Activated CD8-positive, alpha-beta memory T cell treated with anti-CD3 and anti-CD28 coated beads, Interleukin-2, amount 50 U/mL, for 24 hours (primary cell): Measurements from ENCODE around the gene SIDT2.

Experiments used
- DNase-seq: peaks from one replicate; pipeline ENCODE4 v3.0.0-alpha.2; 2020; ENCODE audit errors: extremely low read depth

SIDT2 gene

DNA sequence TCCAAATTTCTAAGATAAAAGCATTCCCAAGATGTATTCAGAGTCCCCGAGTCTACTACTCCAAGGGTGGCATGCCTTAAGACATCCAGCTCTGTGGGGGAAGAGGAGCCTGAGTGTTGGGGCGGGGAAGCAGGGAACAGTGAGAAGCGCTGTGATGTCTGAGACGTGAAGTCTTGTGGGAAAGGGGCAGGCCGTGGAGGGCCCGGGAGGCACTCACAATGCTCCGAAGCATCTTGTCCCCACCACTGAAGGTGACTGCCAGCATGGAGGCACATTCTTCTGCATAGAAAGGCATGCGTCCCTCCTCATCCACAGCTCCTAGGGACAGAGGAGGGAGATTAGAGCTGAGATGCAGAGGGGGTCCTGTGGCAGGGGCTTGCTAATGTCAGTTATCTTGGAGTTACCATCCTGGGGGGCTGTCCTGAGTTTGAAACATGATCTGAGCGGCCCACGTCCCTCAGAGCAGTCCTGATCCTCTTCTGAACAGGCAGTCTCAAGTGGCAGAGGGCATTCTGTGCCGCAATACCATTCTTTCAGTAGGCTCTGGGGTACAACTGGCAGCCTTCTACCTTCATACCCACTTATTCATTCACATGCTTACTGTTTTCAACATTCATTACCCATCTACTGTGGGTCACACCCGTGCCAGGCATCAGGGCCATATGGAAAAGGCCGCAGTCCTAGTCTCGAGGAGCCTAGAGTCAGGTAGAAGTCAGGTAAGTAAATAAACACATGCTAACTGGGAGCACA is 44.6 kb downstream of the SIDT2 start:
- no peak for DNase-seq

DNA sequence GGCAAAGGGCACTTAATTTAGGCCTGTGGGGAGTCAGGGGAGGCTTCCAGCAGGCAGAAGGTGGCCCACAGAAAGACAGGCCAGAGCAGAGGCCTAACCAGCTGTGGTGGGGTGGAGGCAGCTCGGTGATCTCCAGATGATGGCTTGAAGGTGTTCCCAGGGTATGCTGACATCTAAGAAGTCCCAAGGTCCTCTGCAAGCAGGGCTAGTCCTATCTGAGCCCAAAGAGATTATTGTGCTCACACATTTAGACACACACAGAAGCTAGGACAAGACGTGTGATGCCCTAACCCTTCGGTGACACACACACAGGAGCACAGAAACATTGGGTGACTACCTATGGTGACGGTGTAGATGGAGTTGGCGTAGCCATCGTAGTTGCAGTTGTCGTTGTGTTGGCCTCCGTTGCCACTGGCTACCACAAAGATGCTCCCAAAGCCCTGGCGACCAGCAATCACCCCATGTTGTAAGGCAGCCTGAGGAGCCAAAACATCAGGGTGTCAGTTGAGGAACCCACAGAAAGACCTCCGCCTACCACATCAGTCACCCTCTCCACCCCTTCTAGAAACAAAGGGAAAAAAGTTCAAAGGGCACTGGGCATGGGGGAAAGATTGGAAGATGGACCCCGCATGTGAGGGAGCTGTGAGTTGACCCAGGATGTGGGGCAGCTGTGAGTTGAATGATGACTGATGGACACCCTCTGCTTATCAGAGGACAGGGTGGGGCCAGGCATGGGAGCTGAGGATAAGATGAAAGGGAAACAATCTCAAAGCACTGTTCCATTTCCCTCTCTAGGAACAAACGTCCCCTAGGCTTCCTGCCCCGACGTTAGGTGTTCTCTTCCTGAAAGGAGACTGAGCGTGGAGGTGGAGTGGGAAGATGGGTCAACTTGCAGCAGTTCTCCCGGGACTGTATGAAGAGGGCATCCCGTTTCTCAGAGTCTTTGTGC is 45.5 kb downstream of the SIDT2 start:
- no peak for DNase-seq

GRCh38 chr11:117225553-117226170 is 47.1 kb downstream of the SIDT2 start:
- no peak for DNase-seq

- no peak for DNase-seq
Measured at GRCh38 chr11:117226388-117227385, 48.1 kb downstream of the SIDT2 start.

GRCh38 chr11:117228091-117228490 is 49.5 kb downstream of the SIDT2 start:
- no peak for DNase-seq

DNA sequence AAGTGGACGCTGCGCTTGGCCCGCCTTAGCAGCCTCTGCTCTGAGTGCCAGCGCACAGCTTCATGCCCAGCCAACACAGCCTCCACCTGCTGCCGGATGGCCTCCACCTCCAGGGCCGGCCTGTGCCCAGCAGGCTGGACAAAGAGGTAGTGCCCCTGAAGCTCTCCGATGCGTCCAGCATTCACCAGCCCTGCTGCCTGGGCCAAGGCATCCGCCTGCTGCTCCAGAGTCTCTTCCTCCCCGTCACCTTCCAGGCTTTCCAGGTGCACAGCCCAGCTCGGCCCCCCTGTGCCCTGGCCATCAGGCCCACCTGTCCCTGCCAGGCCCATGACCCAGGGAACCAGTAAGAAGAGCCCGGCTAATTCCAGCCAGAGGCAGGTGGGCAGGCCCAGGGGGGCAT is 50.9 kb downstream of the SIDT2 start:
- no peak for DNase-seq

GRCh38 chr11:117229931-117230285 is 51.4 kb downstream of the SIDT2 start:
- DNase-seq, result no peak

DNA sequence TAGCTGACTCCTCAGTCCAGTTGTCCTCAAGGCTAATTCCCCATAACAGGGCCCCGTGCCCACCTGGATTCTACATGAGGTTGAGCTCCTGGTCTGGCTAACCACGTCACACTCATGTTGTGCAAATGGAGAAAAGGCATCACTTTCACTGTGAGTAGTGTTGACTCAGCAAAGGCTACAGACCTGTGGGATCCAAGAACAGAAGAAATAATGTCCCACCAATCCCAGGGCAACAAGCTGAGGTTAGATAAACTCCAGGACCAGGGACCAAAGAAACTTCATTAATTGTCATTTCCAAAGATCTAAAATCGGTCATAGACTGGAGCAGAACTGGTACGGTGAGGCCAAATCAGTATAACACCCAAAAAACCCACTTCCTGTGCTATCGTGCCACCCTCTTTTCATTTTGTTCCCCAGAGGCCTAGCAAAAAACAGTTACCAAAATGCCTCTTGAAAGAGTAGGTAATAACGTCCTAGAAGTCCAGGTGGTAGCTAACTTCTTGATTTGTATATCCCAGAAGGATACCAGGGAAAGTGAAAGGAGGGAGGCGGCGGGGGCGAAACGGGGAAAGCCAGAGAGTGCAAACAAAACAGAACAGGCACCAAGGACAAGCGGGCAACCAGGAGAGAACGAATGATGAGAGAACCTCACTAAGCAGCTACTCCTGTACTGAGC is 51.9 kb downstream of the SIDT2 start:
- DNase-seq, result peak; percentile 37

GRCh38 chr11:117230999-117231841 is 52.7 kb downstream of the SIDT2 start:
- no peak for DNase-seq

DNA sequence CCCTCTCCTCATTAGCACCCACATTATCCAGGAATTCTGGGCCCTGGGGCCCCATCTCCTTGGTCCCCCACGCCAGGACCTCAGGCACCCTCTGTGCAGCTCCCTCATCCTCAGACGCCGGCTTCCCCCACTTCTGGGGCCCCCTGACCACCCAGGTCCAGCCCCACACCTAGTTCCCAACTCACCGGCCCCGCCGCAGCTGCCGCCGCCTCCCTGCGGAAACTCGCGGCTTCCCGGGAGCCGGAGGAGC is 53.2 kb downstream of the SIDT2 start, which contains the start of gene PCSK7:
Gene PCSK7 (minus strand): TSS at position 232 of the 250 bp plus-strand sequence. CDS start 2,229 bp downstream, outside the sequence.
- no peak for DNase-seq

DNA sequence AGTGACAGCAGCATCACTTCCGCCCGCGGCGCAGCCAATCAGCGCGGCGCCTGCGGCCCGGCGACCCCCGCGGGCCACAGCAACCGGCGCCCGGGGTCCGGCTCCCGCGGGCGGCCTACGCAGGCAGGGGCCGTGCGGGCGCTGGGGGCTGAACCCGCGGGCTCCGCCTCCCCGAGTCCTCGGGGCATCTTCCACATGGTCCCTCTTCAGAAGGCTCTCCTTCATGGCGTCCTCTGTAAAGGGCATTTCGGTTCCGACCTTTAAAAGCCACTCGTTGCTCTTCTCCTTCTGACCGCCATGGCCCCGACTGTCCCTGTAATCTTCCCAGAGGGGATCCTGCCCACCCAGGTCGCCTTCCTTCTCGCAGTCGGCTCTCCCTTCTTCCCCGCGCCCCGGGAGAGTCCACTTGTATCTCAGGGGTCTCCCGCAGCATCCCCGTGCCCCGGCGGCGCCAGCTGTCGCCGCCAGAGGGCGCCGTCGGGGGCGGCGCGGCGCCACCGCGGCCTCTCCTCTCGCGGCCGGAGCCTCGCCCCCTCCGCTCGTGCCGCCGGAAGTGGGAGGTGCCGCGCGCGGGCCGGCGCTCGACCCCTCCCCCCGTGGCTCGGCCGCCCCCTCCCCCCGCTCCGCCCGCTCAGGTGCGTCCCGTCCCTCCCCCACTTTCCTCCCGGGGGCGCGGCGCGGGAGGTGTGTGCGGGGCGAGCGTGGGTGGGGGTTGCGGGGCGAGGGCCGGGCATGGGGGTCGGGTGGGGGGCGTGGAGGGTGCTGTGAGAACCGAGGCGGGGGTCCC is 53.7 kb downstream of the SIDT2 start, which contains the start of gene RNF214:
Gene RNF214 (plus strand): TSS at position 580 of the 787 bp plus-strand sequence. CDS start 1,602 bp downstream, outside the sequence.
- DNase-seq, result peak; percentile 19

- DNase-seq, result no peak
Measured at GRCh38 chr11:117232911-117233409, 54.4 kb downstream of the SIDT2 start.

DNA sequence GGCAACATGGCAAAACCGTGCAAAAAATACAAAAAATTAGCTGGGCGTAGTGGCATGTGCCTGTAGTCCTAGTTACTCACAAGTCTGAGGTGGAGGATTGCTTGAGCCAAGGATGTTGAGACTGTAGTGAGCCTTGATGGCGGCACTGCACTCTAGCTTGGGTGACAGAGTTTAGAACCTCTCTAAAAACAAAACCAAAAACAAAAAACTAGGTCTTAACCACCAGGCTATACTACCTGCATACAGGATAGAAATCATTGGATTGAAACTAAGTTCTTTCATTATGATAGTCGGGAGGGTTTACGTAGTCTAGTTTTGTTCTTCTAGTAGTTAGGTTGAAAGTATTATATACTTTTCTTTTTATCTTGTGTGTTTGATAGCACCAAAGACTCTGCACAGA is 59.7 kb downstream of the SIDT2 start:
- no peak for DNase-seq

DNA sequence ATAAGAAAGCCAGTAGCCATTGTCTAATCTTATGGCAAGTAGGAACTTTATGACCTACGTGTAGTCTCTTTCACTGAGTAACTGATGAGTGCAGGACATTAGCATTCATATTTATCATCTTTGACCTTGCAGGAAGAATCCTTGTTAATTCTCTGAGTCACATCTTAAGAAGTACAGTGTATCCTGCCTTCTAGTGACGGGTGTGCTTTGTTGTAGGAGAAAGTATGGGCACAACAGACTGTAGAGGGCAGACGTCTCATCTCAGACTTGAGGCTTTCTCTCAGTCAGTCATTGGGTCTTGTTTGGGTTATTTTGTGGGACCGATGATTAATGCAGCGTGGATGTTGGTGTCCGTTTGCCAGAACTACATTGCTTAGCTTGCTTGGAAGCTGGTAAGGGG is 60.8 kb downstream of the SIDT2 start:
- no peak for DNase-seq
